Measurements from ENCODE around the gene GSTA3.

GSTA3 gene

DNA sequence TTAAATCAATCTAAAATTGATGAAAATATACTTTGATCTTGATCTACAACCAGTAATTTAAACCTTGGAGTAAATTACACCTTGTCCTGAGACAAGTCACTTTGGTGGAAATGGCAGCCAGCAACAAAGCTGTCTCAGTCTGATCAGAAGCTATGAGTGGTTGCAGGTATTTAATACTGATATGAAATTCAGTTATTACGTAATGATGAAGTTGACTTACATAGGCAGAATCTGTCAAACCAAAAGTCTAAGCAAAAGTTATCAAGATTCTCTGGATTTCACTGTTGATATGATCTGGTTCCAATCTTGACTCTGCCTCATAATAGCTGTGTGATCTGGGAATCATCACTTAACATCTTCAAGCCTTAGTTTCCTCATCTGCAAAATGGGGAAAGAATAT lies 41.3 kb downstream of the GSTA3 start:
- TF ChIP-seq, protein P1, sequence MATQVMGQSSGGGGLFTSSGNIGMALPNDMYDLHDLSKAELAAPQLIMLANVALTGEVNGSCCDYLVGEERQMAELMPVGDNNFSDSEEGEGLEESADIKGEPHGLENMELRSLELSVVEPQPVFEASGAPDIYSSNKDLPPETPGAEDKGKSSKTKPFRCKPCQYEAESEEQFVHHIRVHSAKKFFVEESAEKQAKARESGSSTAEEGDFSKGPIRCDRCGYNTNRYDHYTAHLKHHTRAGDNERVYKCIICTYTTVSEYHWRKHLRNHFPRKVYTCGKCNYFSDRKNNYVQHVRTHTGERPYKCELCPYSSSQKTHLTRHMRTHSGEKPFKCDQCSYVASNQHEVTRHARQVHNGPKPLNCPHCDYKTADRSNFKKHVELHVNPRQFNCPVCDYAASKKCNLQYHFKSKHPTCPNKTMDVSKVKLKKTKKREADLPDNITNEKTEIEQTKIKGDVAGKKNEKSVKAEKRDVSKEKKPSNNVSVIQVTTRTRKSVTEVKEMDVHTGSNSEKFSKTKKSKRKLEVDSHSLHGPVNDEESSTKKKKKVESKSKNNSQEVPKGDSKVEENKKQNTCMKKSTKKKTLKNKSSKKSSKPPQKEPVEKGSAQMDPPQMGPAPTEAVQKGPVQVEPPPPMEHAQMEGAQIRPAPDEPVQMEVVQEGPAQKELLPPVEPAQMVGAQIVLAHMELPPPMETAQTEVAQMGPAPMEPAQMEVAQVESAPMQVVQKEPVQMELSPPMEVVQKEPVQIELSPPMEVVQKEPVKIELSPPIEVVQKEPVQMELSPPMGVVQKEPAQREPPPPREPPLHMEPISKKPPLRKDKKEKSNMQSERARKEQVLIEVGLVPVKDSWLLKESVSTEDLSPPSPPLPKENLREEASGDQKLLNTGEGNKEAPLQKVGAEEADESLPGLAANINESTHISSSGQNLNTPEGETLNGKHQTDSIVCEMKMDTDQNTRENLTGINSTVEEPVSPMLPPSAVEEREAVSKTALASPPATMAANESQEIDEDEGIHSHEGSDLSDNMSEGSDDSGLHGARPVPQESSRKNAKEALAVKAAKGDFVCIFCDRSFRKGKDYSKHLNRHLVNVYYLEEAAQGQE (IDR thresholded peaks at IDR 0.05; ENCODE audit: insufficient read depth in 1 of 2, low read depth in 2 of 2, low read length in 2 of 2) = no peak
- no peak for TF ChIP-seq POLR2AphosphoS5 (IDR thresholded peaks at IDR 0.05; ENCODE audit: low read depth, low read length)
- no peak for TF ChIP-seq TAF1 (IDR thresholded peaks at IDR 0.05; ENCODE audit: borderline replicate concordance, insufficient read depth, low read length)
- TF ChIP-seq FOXP2 (optimal IDR thresholded peaks at IDR 0.05; ENCODE audit: borderline replicate concordance, extremely low read depth, extremely low read length, insufficient read depth) = no peak
- TF ChIP-seq SIN3A (IDR thresholded peaks at IDR 0.05; ENCODE audit: borderline replicate concordance, insufficient read depth, low read length) = no peak

DNA sequence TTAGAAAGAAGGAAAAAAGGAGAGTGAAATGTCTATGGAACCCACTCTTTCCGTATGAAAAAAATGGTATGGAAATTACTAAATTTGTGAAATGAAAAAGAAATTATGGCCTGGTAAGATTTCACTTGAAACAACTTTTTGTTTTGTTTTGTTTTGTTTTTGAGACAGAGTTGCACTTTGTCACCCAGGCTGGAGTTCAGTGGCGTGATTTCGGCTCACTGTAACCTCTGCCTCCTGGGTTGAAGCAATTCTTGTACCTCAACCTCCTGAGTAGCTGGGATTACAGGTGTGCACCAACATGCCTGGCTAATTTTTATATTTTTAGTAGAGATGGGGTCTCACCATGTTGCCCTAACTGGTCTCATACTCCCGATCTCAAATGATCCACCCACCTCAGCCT lies 51.1 kb downstream of the GSTA3 start:
- TF ChIP-seq TAF1 (IDR thresholded peaks at IDR 0.05; ENCODE audit: borderline replicate concordance, insufficient read depth, low read length) = no peak
- TF ChIP-seq SIN3A (IDR thresholded peaks at IDR 0.05; ENCODE audit: borderline replicate concordance, insufficient read depth, low read length) = no peak
- TF ChIP-seq POLR2AphosphoS5 (IDR thresholded peaks at IDR 0.05; ENCODE audit: low read depth, low read length) = no peak
- TF ChIP-seq FOXP2 (optimal IDR thresholded peaks at IDR 0.05; ENCODE audit: borderline replicate concordance, extremely low read depth, extremely low read length, insufficient read depth) = no peak
- TF ChIP-seq, protein P1 (IDR thresholded peaks at IDR 0.05; ENCODE audit: insufficient read depth in 1 of 2, low read depth in 2 of 2, low read length in 2 of 2) = no peak

DNA sequence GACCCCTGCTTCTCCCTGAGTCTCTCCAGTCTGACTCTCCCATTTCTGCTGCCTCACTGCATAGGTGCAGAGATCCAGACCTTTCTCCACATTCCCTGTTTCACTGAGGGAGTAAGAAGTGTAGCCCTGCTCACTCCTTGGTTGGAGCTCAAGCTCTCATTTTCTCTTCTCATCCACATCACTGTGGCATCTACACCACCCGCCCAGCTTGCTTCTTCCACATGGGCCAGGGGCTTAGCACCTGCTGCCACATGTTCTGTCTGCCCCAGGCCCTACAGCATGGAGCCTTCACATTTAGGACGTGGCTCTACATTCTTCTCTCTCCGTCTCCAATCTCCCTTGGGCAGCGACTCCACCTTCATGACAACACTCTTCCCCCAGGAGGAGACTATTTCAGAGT lies 60.4 kb downstream of the GSTA3 start:
- TF ChIP-seq FOXP2 (optimal IDR thresholded peaks at IDR 0.05; ENCODE audit: borderline replicate concordance, extremely low read depth, extremely low read length, insufficient read depth) (no peak), TAF1 (IDR thresholded peaks at IDR 0.05; ENCODE audit: borderline replicate concordance, insufficient read depth, low read length) (no peak), SIN3A (IDR thresholded peaks at IDR 0.05; ENCODE audit: borderline replicate concordance, insufficient read depth, low read length) (no peak), POLR2AphosphoS5 (IDR thresholded peaks at IDR 0.05; ENCODE audit: low read depth, low read length) (no peak)
- TF ChIP-seq, protein P1 (IDR thresholded peaks at IDR 0.05; ENCODE audit: insufficient read depth in 1 of 2, low read depth in 2 of 2, low read length in 2 of 2) = no peak

Measured in PFSK-1 (cell line).